H9 (cell line): Measurements from ENCODE around the gene EFHD1. TPM values are rescaled to one million over a fixed set of nuclear protein-coding genes. Genes with fewer than 3 reads are reported as not detected.

Experiments used
- DNase-seq: peaks from one replicate; pipeline ENCODE4 v3.0.0-alpha.2; 2017
- H2AFZ ChIP-seq: one replicate; pipeline ENCODE4 v1.6.1; 2013; ENCODE audit warnings: mild to moderate bottlenecking, low read length, control low read depth, moderate library complexity
- H2AK5ac ChIP-seq: 2 replicates; pipeline ENCODE4 v1.6.1; 2013; ENCODE audit warnings: low read length, control low read depth, mixed read lengths; ENCODE audit not compliant: insufficient read length
- H2BK120ac ChIP-seq: one replicate; pipeline ENCODE4 v1.6.1; 2013; ENCODE audit warnings: low read depth, mild to moderate bottlenecking, low read length, control low read depth, inconsistent platforms; ENCODE audit not compliant: poor library complexity, severe bottlenecking
- H2BK12ac ChIP-seq: 2 replicates; pipeline ENCODE4 v1.6.1; 2013; ENCODE audit warnings: low read length, control low read depth, mixed read lengths, low read depth; ENCODE audit not compliant: insufficient read length
- H2BK15ac ChIP-seq: 2 replicates; pipeline ENCODE4 v1.6.1; 2013; ENCODE audit warnings: low read depth, low read length, control low read depth
- H2BK20ac ChIP-seq: one replicate; pipeline ENCODE4 v1.6.1; 2013; ENCODE audit warnings: low read depth, mild to moderate bottlenecking, low read length, control low read depth, inconsistent platforms; ENCODE audit not compliant: poor library complexity, severe bottlenecking
- H2BK5ac ChIP-seq: 2 replicates; pipeline ENCODE4 v1.6.1; 2013; ENCODE audit warnings: low read length, control low read depth, mixed read lengths; ENCODE audit not compliant: insufficient read length
- H3K14ac ChIP-seq: 2 replicates; pipeline ENCODE4 v1.6.1; 2013; ENCODE audit warnings: low read length, control low read depth; ENCODE audit not compliant: insufficient read depth
- H3K18ac ChIP-seq: 2 replicates; pipeline ENCODE4 v1.6.1; 2013; ENCODE audit warnings: low read depth, mild to moderate bottlenecking, mixed read lengths, low read length, control low read depth; ENCODE audit not compliant: insufficient read length
- H3K23ac ChIP-seq: 2 replicates; pipeline ENCODE4 v1.6.1; 2013; ENCODE audit warnings: low read length, control low read depth, mixed read lengths, low read depth; ENCODE audit not compliant: insufficient read length
- H3K23me2 ChIP-seq: 2 replicates; pipeline ENCODE4 v1.6.1; 2013; ENCODE audit warnings: low read depth, mild to moderate bottlenecking, mixed read lengths, low read length, control low read depth; ENCODE audit not compliant: insufficient read length, poor library complexity, severe bottlenecking
- H3K27ac ChIP-seq: 2 replicates; pipeline ENCODE4 v1.5.1; 2013; ENCODE audit warnings: low read length, control low read depth, mixed read lengths, low read depth; ENCODE audit not compliant: insufficient read length
- H3K27me3 ChIP-seq: 2 replicates; pipeline ENCODE4 v1.6.1; 2013; ENCODE audit warnings: low read length, control low read depth, inconsistent platforms; ENCODE audit not compliant: insufficient read depth
- H3K4ac ChIP-seq: 2 replicates; pipeline ENCODE4 v1.6.1; 2013; ENCODE audit warnings: low read depth, mild to moderate bottlenecking, control low read depth, inconsistent platforms, low read length, moderate library complexity
- H3K4me1 ChIP-seq: 2 replicates; pipeline ENCODE4 v1.6.1; 2013; ENCODE audit warnings: low read length, control low read depth, inconsistent platforms; ENCODE audit not compliant: insufficient read depth
- H3K4me2 ChIP-seq: 2 replicates; pipeline ENCODE4 v1.6.1; 2013; ENCODE audit warnings: low read length, control low read depth, mixed read lengths; ENCODE audit not compliant: insufficient read length, insufficient read depth
- H3K56ac ChIP-seq: 2 replicates; pipeline ENCODE4 v1.6.1; 2013; ENCODE audit warnings: low read depth, mild to moderate bottlenecking, mixed read lengths, low read length, control low read depth; ENCODE audit not compliant: insufficient read length
- H3K79me1 ChIP-seq: 2 replicates; pipeline ENCODE4 v1.6.1; 2013; ENCODE audit warnings: low read depth, mild to moderate bottlenecking, moderate library complexity, low read length, control low read depth, inconsistent platforms; ENCODE audit not compliant: insufficient read depth, poor library complexity, severe bottlenecking
- H3K79me2 ChIP-seq: 2 replicates; pipeline ENCODE4 v1.6.1; 2013; ENCODE audit warnings: low read length, control low read depth, inconsistent platforms; ENCODE audit not compliant: insufficient read depth
- H3K9ac ChIP-seq: 2 replicates; pipeline ENCODE4 v1.6.1; 2013; ENCODE audit warnings: low read length, control low read depth, mixed read lengths; ENCODE audit not compliant: insufficient read length; ENCODE audit errors: extremely low read depth
- H3K9me3 ChIP-seq: one replicate; pipeline ENCODE4 v1.6.1; 2013; ENCODE audit warnings: low read depth, low read length, inconsistent platforms; ENCODE audit not compliant: control insufficient read depth
- H3T11ph ChIP-seq: one replicate; pipeline ENCODE4 v1.6.1; 2013; ENCODE audit warnings: mild to moderate bottlenecking, low read length, control low read depth, inconsistent platforms
- H4K20me1 ChIP-seq: one replicate; pipeline ENCODE4 v1.6.1; 2013; ENCODE audit not compliant: control insufficient read depth, insufficient read length, insufficient read depth
- H4K5ac ChIP-seq: 2 replicates; pipeline ENCODE4 v1.6.1; 2013; ENCODE audit warnings: low read depth, mild to moderate bottlenecking, mixed read lengths, low read length, control low read depth; ENCODE audit not compliant: insufficient read length
- H4K8ac ChIP-seq: replicated peaks from 2 replicates; pipeline ENCODE4 v1.6.1; 2013; ENCODE audit warnings: low read length, control low read depth, mixed read lengths, low read depth; ENCODE audit not compliant: insufficient read length
- H4K91ac ChIP-seq: 2 replicates; pipeline ENCODE4 v1.6.1; 2013; ENCODE audit warnings: low read depth, mild to moderate bottlenecking, moderate library complexity, mixed read lengths, low read length, control low read depth; ENCODE audit not compliant: insufficient read length
- H3K27ac Mint-ChIP-seq, 3 experiments: 2 replicates in 2 of 3; 3 replicates in 1 of 3; pipeline ENCODE4 v1.8.0; 2020 to 2021; ENCODE audit warnings: mixed read lengths in 3 of 3, mild to moderate bottlenecking in 1 of 3, moderate library complexity in 1 of 3
- H3K27me3 Mint-ChIP-seq: 2 replicates; pipeline ENCODE4 v1.8.0; 2021; ENCODE audit warnings: low read depth, mild to moderate bottlenecking, moderate library complexity, mixed read lengths
- H3K36me3 Mint-ChIP-seq, 3 experiments: 2 replicates in 2 of 3; 3 replicates in 1 of 3; pipeline ENCODE4 v1.8.0; 2020 to 2021; ENCODE audit warnings: low read depth in 3 of 3, mixed read lengths in 3 of 3; ENCODE audit not compliant: insufficient read depth in 1 of 3
- H3K4me1 Mint-ChIP-seq, 2 experiments: 2 replicates each; pipeline ENCODE4 v1.8.0; 2020; ENCODE audit warnings: mixed read lengths in 2 of 2
- H3K4me3 Mint-ChIP-seq, 2 experiments: 2 replicates in 1 of 2; 3 replicates in 1 of 2; pipeline ENCODE4 v1.8.0; 2020 to 2021; ENCODE audit warnings: mild to moderate bottlenecking in 2 of 2, mixed read lengths in 2 of 2, moderate library complexity in 1 of 2
- H3K9me3 Mint-ChIP-seq, 2 experiments: 2 replicates in 1 of 2; 3 replicates in 1 of 2; pipeline ENCODE4 v1.8.0; 2020; ENCODE audit warnings: mild to moderate bottlenecking in 2 of 2, mixed read lengths in 2 of 2, moderate library complexity in 1 of 2
- CTCF ChIP-seq: fragments of 200-600 bp; sonication (generic); conservative IDR thresholded peaks from 3 replicates; pipeline ENCODE4 v1.8.0; 2021; ENCODE audit warnings: antibody characterized with exemption, mild to moderate bottlenecking
- WGBS: extraction: QIAGEN DNeasy Blood & Tissue Kit; methylation state at CpG from one replicate; pipeline ENCODE4 v1.1.7; 2013; ENCODE audit warnings: missing lambda C conversion rate, low lambda C conversion rate, mixed read lengths; ENCODE audit not compliant: insufficient read length; ENCODE audit errors: extremely low coverage; 5-methylcytosine and 5-hydroxymethylcytosine counted together
- total RNA-seq: library from RNA; stranded (reverse); gene quantifications from 2 replicates; pipeline ENCODE4 v1.2.1, GENCODE V29; 2021

EFHD1 gene
- total RNA-seq, 1 experiment from 2014 or later, result 2.8 TPM

DNA sequence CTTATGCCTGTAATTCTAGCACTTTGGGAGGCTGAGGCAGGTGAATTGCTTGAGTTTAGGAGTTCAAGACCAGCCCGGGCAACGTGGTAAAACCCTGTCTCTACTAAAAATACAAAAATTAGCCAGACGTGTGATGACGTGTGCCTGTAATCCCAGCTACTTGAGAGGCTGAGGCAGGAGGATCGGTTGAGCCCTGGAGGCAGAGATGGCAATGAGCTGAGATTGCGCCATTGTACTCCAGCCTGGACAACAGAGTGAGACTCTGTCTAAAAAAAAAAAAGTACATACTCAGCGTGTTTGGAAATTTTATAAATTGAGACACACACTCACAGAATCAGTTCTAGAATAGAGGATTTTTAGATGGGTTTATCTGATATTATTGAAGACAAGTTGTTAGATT is 46.6 kb downstream of the EFHD1 start:
- H4K5ac ChIP-seq, result no peak overlapping the region
- no peak overlapping the region for H2BK20ac ChIP-seq
- no peak for DNase-seq
- H3K27me3 Mint-ChIP-seq, result peaks cover 4% of the 10 kb centered on the region
- no peak overlapping the region for H3K27ac Mint-ChIP-seq
- H2BK120ac ChIP-seq, result no peak overlapping the region
- H3K36me3 Mint-ChIP-seq, result no peaks in the 10 kb centered on the region
- no peak overlapping the region for H3K56ac ChIP-seq
- no peak overlapping the region for H2AK5ac ChIP-seq
- H3K79me1 ChIP-seq, result no peaks in the 10 kb centered on the region
- no peak overlapping the region for H3K4ac ChIP-seq
- no peak overlapping the region for H4K91ac ChIP-seq
- H3K4me1 Mint-ChIP-seq, result no peaks in the 10 kb centered on the region
- H3K23me2 ChIP-seq, result no peaks in the 10 kb centered on the region
- H3K4me2 ChIP-seq, result no peak overlapping the region
- no peak overlapping the region for H3T11ph ChIP-seq
- no peak overlapping the region for H3K9ac ChIP-seq
- no peaks in the 10 kb centered on the region for H3K9me3 ChIP-seq
- H3K27ac ChIP-seq, result no peak overlapping the region
- no peaks in the 10 kb centered on the region for H3K4me1 ChIP-seq
- H2BK15ac ChIP-seq, result no peak overlapping the region
- no CpG with 5 or more reads among the region's 7 CpGs for WGBS
- H3K18ac ChIP-seq, result no peak overlapping the region
- no peaks in the 10 kb centered on the region for H3K79me2 ChIP-seq
- no peak overlapping the region for H2AFZ ChIP-seq
- no peak overlapping the region for H3K4me3 Mint-ChIP-seq
- no peak overlapping the region for H2BK12ac ChIP-seq
- H2BK5ac ChIP-seq, result no peak overlapping the region
- H4K20me1 ChIP-seq, result no peaks in the 10 kb centered on the region
- no peaks in the 10 kb centered on the region for H3K9me3 Mint-ChIP-seq
- no peak overlapping the region for H3K23ac ChIP-seq
- H4K8ac ChIP-seq, result no peak overlapping the region
- no peaks in the 10 kb centered on the region for H3K27me3 ChIP-seq
- TF ChIP-seq CTCF, result no peak
- no peak overlapping the region for H3K14ac ChIP-seq
